K562 (cell line): ENCODE data around the gene SMAD1. TPM values are rescaled to one million over a fixed set of nuclear protein-coding genes. Genes with fewer than 3 reads are reported as not detected.

Experiments
- BHLHE40 ChIP-seq: IDR thresholded peaks from 2 replicates; pipeline ENCODE4 v1.6.1; 2011; ENCODE audit warnings: low read length, improper control_type of control experiment
- FOXK2 ChIP-seq, 2 experiments: fragments of 450-650 bp; IDR thresholded peaks in 1 of 2; conservative IDR thresholded peaks in 1 of 2; 2 replicates each; pipeline ENCODE4 v1.6.1; 2016; ENCODE audit warnings: low read depth in 2 of 2, mild to moderate bottlenecking in 1 of 2
- FOXP1 ChIP-seq: sonication (generic); formaldehyde crosslinking; IDR thresholded peaks from 2 replicates; pipeline ENCODE4 v1.8.0; 2022; ENCODE audit warnings: mild to moderate bottlenecking, missing genetic modification reagents
- HMG20B ChIP-seq: fragments of 250-450 bp; sonication (Bioruptor Pico); IDR thresholded peaks from 2 replicates; pipeline ENCODE4 v1.5.0; 2021; ENCODE audit warnings: mild to moderate bottlenecking
- HNRNPL ChIP-seq: fragments of 200-400 bp; formaldehyde crosslinking; IDR thresholded peaks from 2 replicates; pipeline ENCODE4 v1.6.1; 2017; ENCODE audit warnings: low read depth, mild to moderate bottlenecking, low read length
- JUN ChIP-seq, 2 experiments: sonication (generic) in 1 of 2; formaldehyde crosslinking in 1 of 2; IDR thresholded peaks; 2 replicates each; pipeline versions ENCODE4 v1.6.1 to v1.8.0; 2012 to 2022; ENCODE audit warnings: borderline replicate concordance in 2 of 2, mild to moderate bottlenecking in 2 of 2, improper control_type of control experiment in 1 of 2, low read depth in 1 of 2, low read length in 1 of 2, missing genetic modification reagents in 1 of 2
- JUND ChIP-seq, 2 experiments: IDR thresholded peaks; 2 replicates in 1 of 2; 3 replicates in 1 of 2; pipeline ENCODE4 v1.6.1; 2011; ENCODE audit warnings: borderline replicate concordance in 2 of 2, low read depth in 2 of 2, low read length in 2 of 2, improper control_type of control experiment in 1 of 2, missing biosample characterization in 1 of 2, missing genetic modification characterization in 1 of 2, missing genetic modification reagents in 1 of 2
- KAT7 ChIP-seq: sonication (generic); formaldehyde crosslinking; IDR thresholded peaks from 2 replicates; pipeline ENCODE4 v1.8.0; 2022; ENCODE audit warnings: missing genetic modification reagents, mild to moderate bottlenecking, borderline replicate concordance
- POLR2AphosphoS2 ChIP-seq: IDR thresholded peaks from 2 replicates; pipeline ENCODE4 v1.6.1; 2012; ENCODE audit warnings: low read length, improper control_type of control experiment
- RAD21 ChIP-seq, 2 experiments: fragments of 250-450 bp in 1 of 2; fragments of 450-650 bp in 1 of 2; sonication (Bioruptor Pico) in 1 of 2; formaldehyde crosslinking in 1 of 2; IDR thresholded peaks in 1 of 2; conservative IDR thresholded peaks in 1 of 2; 2 replicates each; pipeline versions ENCODE4 v1.4.0 to v1.8.0; 2020 to 2022; ENCODE audit warnings: mild to moderate bottlenecking in 2 of 2, moderate library complexity in 1 of 2
- RBBP5 ChIP-seq: fragments of 200-600 bp; sonication (generic); IDR thresholded peaks from 2 replicates; pipeline ENCODE4 v1.6.1; 2012; ENCODE audit warnings: borderline replicate concordance, mild to moderate bottlenecking, low read length, control low read depth, inconsistent platforms; ENCODE audit not compliant: insufficient read depth, poor library complexity, severe bottlenecking
- RNF2 ChIP-seq: sonication (generic); IDR thresholded peaks from 2 replicates; pipeline ENCODE4 v1.6.1; 2016
- RUNX1 ChIP-seq: sonication (generic); IDR thresholded peaks from 2 replicates; pipeline ENCODE4 v1.6.1; 2016; ENCODE audit warnings: antibody characterized with exemption, low read depth
- TAF1 ChIP-seq: IDR thresholded peaks from 2 replicates; pipeline ENCODE4 v1.6.1; 2011; ENCODE audit warnings: mild to moderate bottlenecking, low read length, moderate library complexity; ENCODE audit not compliant: insufficient read depth, control insufficient read depth, severe bottlenecking; ENCODE audit errors: extremely low read depth
- TARDBP ChIP-seq: fragments of 450-650 bp; IDR thresholded peaks from 2 replicates; pipeline ENCODE4 v1.6.1; 2016
- TRIM24 ChIP-seq, 2 experiments: fragments of 450-650 bp; IDR thresholded peaks; 2 replicates each; pipeline ENCODE4 v1.6.1; 2016
- ZFP1 ChIP-seq: fragments of 450-650 bp; formaldehyde crosslinking; IDR thresholded peaks from 2 replicates; pipeline ENCODE4 v1.4.0; 2020; ENCODE audit warnings: mild to moderate bottlenecking, mixed read lengths
- ZNF76 ChIP-seq: fragments of 250-450 bp; sonication (Bioruptor Pico); IDR thresholded peaks from 2 replicates; pipeline ENCODE4 v1.4.0; 2020; ENCODE audit warnings: mild to moderate bottlenecking, moderate library complexity, borderline replicate concordance
- polyA plus RNA-seq, 8 experiments: library from polyadenylated mRNA; depleted of rRNA in 4 of 8; stranded (reverse) in 5 of 8; unstranded in 3 of 8; fragments of >200 nt; fragmentation: Nextera tagmentation in 2 of 8; fragmentation: Illumina TruSeq in 1 of 8; extraction: Ambion mirVana in 2 of 8; extraction: Trizol in 1 of 8; gene quantifications; 2 replicates each; pipeline versions ENCODE4 v1.2.1 to v1.2.3, GENCODE V29; 2011 to 2014; ENCODE audit warnings: inconsistent platforms in 1 of 8, missing spikeins in 1 of 8
- total RNA-seq, 7 experiments: library from RNA; depleted of rRNA in 6 of 7; stranded (reverse); fragments of >200 nt in 6 of 7; fragmentation: Illumina TruSeq in 2 of 7; extraction: Trizol in 2 of 7; gene quantifications; 2 replicates each; pipeline versions ENCODE4 v1.2.1 to v1.2.3, GENCODE V29; 2011 to 2021; ENCODE audit warnings: low replicate concordance in 1 of 7
- TF ChIP-seq, protein P1 (sequence below): sonication (generic); formaldehyde crosslinking; IDR thresholded peaks from 2 replicates; pipeline ENCODE4 v1.8.0; 2023; ENCODE audit warnings: missing genetic modification reagents, mild to moderate bottlenecking, borderline replicate concordance

Gene SMAD1
- total and polyA plus RNA-seq, 9 of the 15 experiments (the other 6 are each of a cell fraction or from before 2014, with no cell fraction given): 0.05 to 0.54 (median 0.21) TPM; not detected in 3

DNA sequence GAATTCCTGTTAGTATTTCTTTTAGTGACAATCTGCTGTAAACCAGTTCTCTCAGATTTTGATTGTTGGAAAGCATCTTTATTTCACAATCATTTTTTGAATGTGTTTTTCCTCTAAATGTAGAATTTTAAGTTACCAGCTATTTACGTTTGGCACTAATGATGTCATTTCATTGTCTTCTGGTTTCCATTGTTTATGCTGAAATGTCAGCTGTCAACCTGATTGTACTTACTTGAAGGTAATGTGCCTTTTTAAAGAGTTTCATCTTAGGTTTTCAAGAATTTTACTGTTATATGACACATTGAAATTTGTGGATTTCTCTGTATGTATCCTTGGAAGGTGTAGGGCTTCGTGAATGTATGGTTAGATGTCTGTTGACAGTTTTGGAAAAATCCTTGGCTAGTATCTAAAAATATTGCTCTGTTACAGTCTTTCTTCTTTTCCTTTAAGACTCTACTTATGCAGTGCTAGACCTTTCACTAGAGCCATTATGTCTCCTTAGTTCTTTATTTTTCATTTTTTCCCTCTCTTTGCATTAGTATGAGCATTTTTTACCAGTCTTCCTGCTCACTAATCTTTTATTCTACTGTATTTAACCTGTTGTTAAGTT is 30.4 kb downstream of the SMAD1 start (continued):
- TF ChIP-seq, protein P1, sequence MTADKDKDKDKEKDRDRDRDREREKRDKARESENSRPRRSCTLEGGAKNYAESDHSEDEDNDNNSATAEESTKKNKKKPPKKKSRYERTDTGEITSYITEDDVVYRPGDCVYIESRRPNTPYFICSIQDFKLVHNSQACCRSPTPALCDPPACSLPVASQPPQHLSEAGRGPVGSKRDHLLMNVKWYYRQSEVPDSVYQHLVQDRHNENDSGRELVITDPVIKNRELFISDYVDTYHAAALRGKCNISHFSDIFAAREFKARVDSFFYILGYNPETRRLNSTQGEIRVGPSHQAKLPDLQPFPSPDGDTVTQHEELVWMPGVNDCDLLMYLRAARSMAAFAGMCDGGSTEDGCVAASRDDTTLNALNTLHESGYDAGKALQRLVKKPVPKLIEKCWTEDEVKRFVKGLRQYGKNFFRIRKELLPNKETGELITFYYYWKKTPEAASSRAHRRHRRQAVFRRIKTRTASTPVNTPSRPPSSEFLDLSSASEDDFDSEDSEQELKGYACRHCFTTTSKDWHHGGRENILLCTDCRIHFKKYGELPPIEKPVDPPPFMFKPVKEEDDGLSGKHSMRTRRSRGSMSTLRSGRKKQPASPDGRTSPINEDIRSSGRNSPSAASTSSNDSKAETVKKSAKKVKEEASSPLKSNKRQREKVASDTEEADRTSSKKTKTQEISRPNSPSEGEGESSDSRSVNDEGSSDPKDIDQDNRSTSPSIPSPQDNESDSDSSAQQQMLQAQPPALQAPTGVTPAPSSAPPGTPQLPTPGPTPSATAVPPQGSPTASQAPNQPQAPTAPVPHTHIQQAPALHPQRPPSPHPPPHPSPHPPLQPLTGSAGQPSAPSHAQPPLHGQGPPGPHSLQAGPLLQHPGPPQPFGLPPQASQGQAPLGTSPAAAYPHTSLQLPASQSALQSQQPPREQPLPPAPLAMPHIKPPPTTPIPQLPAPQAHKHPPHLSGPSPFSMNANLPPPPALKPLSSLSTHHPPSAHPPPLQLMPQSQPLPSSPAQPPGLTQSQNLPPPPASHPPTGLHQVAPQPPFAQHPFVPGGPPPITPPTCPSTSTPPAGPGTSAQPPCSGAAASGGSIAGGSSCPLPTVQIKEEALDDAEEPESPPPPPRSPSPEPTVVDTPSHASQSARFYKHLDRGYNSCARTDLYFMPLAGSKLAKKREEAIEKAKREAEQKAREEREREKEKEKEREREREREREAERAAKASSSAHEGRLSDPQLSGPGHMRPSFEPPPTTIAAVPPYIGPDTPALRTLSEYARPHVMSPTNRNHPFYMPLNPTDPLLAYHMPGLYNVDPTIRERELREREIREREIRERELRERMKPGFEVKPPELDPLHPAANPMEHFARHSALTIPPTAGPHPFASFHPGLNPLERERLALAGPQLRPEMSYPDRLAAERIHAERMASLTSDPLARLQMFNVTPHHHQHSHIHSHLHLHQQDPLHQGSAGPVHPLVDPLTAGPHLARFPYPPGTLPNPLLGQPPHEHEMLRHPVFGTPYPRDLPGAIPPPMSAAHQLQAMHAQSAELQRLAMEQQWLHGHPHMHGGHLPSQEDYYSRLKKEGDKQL (CRISPR knock-in tag): no peak
- TF ChIP-seq RNF2 (no peak), HMG20B (CRISPR knock-in tag) (no peak), JUN (IDR thresholded peaks at IDR 0.05; ENCODE audit: borderline replicate concordance, low read depth, low read length) (no peak), JUN (CRISPR knock-in tag; IDR thresholded peaks at IDR 0.05; ENCODE audit: borderline replicate concordance) (no peak), TARDBP (no peak), JUND (IDR thresholded peaks at IDR 0.05; ENCODE audit: borderline replicate concordance, low read depth, low read length) (peak; percentile 58; the same call in 1 of the 2 replicates), JUND (tag; IDR thresholded peaks at IDR 0.05; ENCODE audit: borderline replicate concordance, low read depth, low read length) (peak; percentile 77), ZFP1 (no peak), RUNX1 (no peak), FOXP1 (CRISPR knock-in tag) (no peak), RBBP5 (no peak), KAT7 (CRISPR knock-in tag) (no peak), HNRNPL (no peak), BHLHE40 (no peak), RAD21 (CRISPR knock-in tag; conservative IDR thresholded peaks at IDR 0.05 in 1 of 2, IDR thresholded peaks at IDR 0.05 in 1 of 2) (no peak), POLR2AphosphoS2 (no peak), TAF1 (no peak), FOXK2 (conservative IDR thresholded peaks at IDR 0.05 in 1 of 2, IDR thresholded peaks at IDR 0.05 in 1 of 2; ENCODE audit: low read depth in 2 of 2) (0 out of 4 replicates have a peak, but pooled peaks of 1 of the 2 experiments have one; percentile 24), TRIM24 (IDR thresholded peaks at IDR 0.05) (peak in 1 of 2 experiments; percentile 55; a peak in 2 of 4 replicates), ZNF76 (no peak)
